ENCODE results near the gene CACNA1S. TPM values are rescaled to one million over a fixed set of nuclear protein-coding genes. Genes with fewer than 3 reads are reported as not detected.

Gene CACNA1S
- total and polyA plus RNA-seq, 7 donors, result 0.01 TPM; not detected in 6

- Histone ChIP-seq H3K27ac (no peak overlapping the region), H3K9me3 (no peaks in the 10 kb centered on the region), H3K36me3 (no peaks in the 10 kb centered on the region), H3K4me1 (peaks cover 0 to 8% (median 6%) of the 10 kb centered on the region in 4 donors), H3K4me3 (no peak overlapping the region), H3K27me3 (peaks cover 10 to 50% (median 11%) of the 10 kb centered on the region in 3 donors)
- no peak for DNase-seq
- intact Hi-C loops (cut with DNase I), result no loop called here
- WGBS, 2 donors, result 18 to 27% methylated on average over 14 of the region's 14 CpGs
- no peak for TF ChIP-seq POLR2AphosphoS5 (IDR thresholded peaks at IDR 0.05)
- peak in 2 of 4 experiments; percentile 21 to 24 for TF ChIP-seq CTCF (IDR thresholded peaks at IDR 0.05)
These were observed 7.3 kb upstream of the CACNA1S start for GRCh38 chr1:201119206-201120197.

DNA sequence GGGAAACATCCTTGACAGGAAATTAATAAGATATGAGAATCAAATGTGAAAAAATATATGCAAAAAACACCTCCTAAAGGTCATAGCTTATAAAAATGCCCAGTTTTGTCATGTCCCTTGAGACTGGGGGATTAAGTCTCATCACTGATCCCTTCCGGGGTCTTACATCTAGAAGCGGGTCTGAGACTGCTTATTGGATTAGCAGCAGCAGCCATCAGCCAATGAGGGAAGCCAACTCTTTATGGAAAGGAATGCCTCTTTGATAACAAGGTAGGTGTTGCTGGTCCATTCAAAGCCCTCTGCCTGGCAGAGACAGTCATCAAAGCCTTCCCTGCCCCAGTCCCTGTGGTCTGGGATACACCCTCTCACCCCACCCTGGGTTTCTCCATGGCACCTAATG, 3.9 kb upstream of the CACNA1S start:
- no peaks in the 10 kb centered on the region for H3K9me3 ChIP-seq
- no peak for DNase-seq
- H3K4me1 ChIP-seq, result peaks cover 0 to 14% (median 10%) of the 10 kb centered on the region in 4 donors
- H3K27ac ChIP-seq, result no peak overlapping the region
- H3K36me3 ChIP-seq, result no peaks in the 10 kb centered on the region
- intact Hi-C loops (cut with DNase I), result no loop called here
- peaks cover 10 to 21% (median 11%) of the 10 kb centered on the region in 3 donors for H3K27me3 ChIP-seq
- TF ChIP-seq EP300 (IDR thresholded peaks at IDR 0.05), result no peak
- TF ChIP-seq CTCF (IDR thresholded peaks at IDR 0.05), result no peak
- no peak for TF ChIP-seq POLR2AphosphoS5 (IDR thresholded peaks at IDR 0.05)
- TF ChIP-seq POLR2A (IDR thresholded peaks at IDR 0.05), result no peak
- no peak overlapping the region for H3K4me3 ChIP-seq
- 96 to 97% methylated on average over 2 of the region's 2 CpGs for WGBS, 2 donors

GRCh38 chr1:201115390-201115937, 3.2 kb upstream of the CACNA1S start:
- Histone ChIP-seq H3K4me1 (peaks cover 0 to 14% (median 10%) of the 10 kb centered on the region in 4 donors), H3K4me3 (no peak overlapping the region), H3K27ac (no peak overlapping the region), H3K27me3 (peaks cover 10 to 15% (median 11%) of the 10 kb centered on the region in 3 donors), H3K36me3 (no peaks in the 10 kb centered on the region), H3K9me3 (no peaks in the 10 kb centered on the region)
- 96 to 97% methylated on average over 25 of the region's 25 CpGs for WGBS, 2 donors
- intact Hi-C loops (cut with DNase I), result loop anchor here (2.0 kb wide), 1 partner anchor 29 kb away; no protein-coding TSS in a partner anchor
- no peak for DNase-seq
- no peak for TF ChIP-seq POLR2AphosphoS5 (IDR thresholded peaks at IDR 0.05)
- TF ChIP-seq POLR2A (IDR thresholded peaks at IDR 0.05), result no peak
- no peak for TF ChIP-seq CTCF (IDR thresholded peaks at IDR 0.05)
- TF ChIP-seq EP300 (IDR thresholded peaks at IDR 0.05), result no peak

- H3K9me3 ChIP-seq, result no peaks in the 10 kb centered on the region
- DNase-seq, result peak; percentile 94
- H3K27ac ChIP-seq, result peak overlapping the region in 3 of 4 donors; percentile 25 to 59 (median 39)
- H3K27me3 ChIP-seq, result peaks cover 5 to 7% (median 5%) of the 10 kb centered on the region in 3 donors
- peak overlapping the region; percentile 36 to 63 (median 52) for H3K4me3 ChIP-seq
- intact Hi-C loops (cut with DNase I), result loop anchor here (1.0 to 5.0 kb wide), 3 partner anchors 28 to 142 kb away; no protein-coding TSS in a partner anchor
- no peaks in the 10 kb centered on the region for H3K36me3 ChIP-seq
- TF ChIP-seq POLR2AphosphoS5 (IDR thresholded peaks at IDR 0.05), result peak in 2 of 4 donors; percentile 42 to 61
- no peak for TF ChIP-seq EP300 (IDR thresholded peaks at IDR 0.05)
- TF ChIP-seq CTCF (IDR thresholded peaks at IDR 0.05), result peak; percentile 81 to 91 (median 86)
- H3K4me1 ChIP-seq, result peaks cover 0 to 14% (median 10%) of the 10 kb centered on the region in 4 donors
- WGBS, 2 donors, result 2 to 3% methylated on average over 88 of the region's 88 CpGs
These were observed 2.3 kb upstream of the CACNA1S start for GRCh38 chr1:201114245-201115131.

Data from sigmoid colon (tissue), 7 donors.